HG03521 (cell line): ENCODE results near the gene NKD2.

Experiments used
- ATAC-seq: cut with Tn5 transposase; IDR thresholded peaks from one replicate; pipeline ENCODE4 v1.9.1; 2021; ENCODE audit warnings: mild to moderate bottlenecking, moderate library complexity; ENCODE audit not compliant: unreplicated experiment

The NKD2 gene

DNA sequence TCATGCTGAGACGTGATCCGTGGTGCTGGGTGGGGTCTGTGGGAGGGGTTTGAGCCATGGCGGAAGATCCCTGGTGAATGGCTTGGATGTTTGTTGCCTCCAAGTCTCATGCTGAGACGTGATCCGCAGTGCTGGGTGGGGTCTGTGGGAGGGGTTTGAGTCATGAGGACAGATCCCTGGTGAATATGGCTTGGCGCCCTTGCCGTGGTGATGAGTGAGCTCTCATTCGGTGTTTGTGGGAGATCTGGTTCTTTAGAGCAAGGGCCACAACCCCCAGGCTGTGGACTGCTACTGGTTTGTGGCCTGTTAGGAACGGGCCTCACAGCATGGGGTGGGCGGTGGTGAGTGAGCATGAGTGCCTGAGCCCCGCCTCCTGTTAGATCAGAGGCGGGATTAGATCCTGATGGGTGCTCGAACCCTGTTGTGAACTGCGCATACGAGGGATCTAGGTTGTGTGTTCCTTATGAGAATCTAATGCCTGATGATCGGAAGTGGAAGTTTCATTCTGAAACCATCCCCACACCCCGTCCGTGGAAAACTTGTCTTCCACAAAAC lies 31.2 kb downstream of the NKD2 start:
- ATAC-seq: no peak

GRCh38 chr5:1040571-1040970 lies 32.0 kb downstream of the NKD2 start:
- ATAC-seq: no peak

GRCh38 chr5:1041225-1042143 lies 32.9 kb downstream of the NKD2 start:
- ATAC-seq: no peak

GRCh38 chr5:1042626-1043025 lies 34.0 kb downstream of the NKD2 start:
- no peak for ATAC-seq

DNA sequence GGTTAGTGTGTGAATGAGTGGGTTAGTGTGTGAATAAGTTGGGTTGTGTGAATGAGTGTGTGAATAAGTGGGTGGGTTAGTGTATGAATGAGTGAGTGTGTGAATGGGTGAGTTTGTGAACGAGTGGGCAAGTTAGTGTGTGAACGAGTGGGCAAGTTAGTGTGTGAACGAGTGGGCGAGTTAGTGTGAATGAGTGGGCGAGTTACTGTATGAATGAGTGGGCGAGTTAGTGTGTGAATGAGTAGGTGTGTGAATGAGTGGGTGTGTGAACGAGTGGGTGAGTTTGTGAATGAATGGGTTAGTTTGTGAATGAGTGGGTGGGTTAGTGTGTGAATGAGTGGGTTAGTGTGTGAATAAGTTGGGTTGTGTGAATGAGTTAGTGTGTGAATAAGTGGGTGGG lies 34.7 kb downstream of the NKD2 start:
- no peak for ATAC-seq

GRCh38 chr5:1044117-1044516 lies 35.5 kb downstream of the NKD2 start:
- ATAC-seq: no peak

GRCh38 chr5:1045960-1046560 lies 37.5 kb downstream of the NKD2 start:
- no peak for ATAC-seq

DNA sequence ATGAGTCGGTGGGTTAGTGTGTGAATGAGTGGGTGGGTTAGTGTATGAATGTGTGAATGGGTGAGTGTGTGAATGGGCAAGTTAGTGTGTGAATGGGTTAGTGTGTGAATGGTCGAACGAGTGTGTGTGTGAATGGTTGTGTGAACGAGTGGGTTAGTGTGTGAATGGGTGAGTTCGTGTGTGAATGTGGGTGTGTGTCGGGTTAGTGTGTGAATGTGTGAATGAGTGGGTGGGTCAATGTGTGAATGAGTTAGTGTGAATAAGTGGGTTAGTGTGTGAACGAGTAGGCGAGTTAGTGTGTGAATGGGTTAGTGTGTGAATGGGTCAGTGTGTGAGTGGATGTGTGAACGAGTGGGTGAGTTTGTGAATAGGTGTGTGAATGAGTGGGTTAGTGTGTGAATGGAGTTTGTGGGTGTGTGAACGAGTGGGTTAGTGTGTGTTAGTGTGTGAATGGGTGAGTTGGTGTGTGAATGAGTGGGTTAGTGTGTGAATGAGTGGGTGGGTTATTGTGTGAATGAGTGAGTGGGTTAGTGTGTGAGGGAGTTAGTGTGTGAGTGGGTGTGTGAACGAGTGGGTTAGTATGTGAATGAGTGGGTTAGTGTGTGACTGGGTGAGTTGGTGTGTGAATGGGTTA lies 38.8 kb downstream of the NKD2 start:
- ATAC-seq: no peak

DNA sequence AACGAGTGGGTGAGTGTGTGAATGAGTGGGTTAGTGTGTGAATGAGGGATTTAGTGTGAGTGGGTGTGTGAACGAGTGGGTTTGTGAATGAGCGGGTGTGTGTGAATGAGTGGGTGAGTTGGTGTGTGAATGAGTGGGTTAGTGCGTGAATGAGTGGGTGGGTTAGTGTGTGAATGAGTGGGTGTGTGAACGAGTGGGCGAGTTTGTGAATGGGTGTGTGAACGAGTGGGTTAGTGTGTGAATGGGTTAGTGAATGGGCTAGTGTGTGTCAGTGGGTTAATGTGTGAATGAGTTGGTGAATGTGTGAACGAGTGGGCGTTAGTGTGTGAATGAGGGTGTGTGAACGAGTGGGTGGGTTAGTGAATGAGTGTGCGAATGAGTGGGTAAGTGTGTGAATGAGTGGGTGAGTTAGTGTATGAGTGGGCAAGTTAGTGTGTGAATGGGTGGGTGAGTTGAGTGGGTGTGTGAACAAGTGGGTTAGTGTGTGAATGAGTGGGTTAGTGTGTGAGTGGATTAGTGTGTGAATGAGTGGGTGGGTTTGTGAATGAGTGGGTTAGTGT lies 39.6 kb downstream of the NKD2 start:
- no peak for ATAC-seq

GRCh38 chr5:1048861-1049838 lies 40.5 kb downstream of the NKD2 start:
- no peak for ATAC-seq

- no peak for ATAC-seq
These were observed 42.1 kb downstream of the NKD2 start for GRCh38 chr5:1050423-1051365.

GRCh38 chr5:1051366-1051720 lies 42.7 kb downstream of the NKD2 start:
- no peak for ATAC-seq

- no peak for ATAC-seq
These were observed 43.5 kb downstream of the NKD2 start for GRCh38 chr5:1052076-1052475.

DNA sequence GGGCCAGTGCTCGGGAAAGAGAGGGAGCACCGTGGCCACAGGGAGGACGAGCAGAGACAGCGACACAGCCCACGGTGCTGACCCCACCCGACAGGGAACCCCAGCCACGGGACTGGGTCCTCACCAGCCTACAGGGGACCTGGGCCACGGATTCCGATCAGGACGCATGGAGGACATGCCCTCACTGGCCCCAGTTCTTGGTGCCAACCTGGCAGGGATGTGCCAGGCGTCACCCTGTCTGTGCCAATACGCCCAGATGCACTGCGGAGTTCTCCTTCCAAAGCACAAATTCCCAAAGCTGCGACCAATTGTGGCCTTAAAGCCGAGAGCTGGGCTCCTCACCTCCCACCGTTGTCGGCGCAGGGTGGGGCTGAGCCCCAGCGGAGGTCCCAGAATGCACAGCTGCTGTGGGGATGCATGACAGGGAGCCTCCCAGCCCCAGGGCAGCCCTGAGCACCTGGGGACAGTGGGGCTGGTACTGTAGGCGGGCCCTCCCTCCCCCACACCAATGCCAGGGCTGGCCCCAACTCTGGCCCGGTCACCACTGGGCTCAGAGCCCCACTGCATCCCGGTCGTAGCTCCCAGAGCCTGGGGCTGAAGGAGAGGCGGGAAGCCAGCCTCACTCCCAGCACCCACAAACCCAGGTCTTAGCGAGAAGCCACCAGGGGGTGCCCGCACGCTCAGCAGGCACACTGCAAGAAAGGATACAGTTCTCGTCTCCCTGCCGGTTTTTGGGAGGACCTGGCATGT lies 44.2 kb downstream of the NKD2 start:
- no peak for ATAC-seq

GRCh38 chr5:1053391-1054017 lies 44.9 kb downstream of the NKD2 start:
- no peak for ATAC-seq

DNA sequence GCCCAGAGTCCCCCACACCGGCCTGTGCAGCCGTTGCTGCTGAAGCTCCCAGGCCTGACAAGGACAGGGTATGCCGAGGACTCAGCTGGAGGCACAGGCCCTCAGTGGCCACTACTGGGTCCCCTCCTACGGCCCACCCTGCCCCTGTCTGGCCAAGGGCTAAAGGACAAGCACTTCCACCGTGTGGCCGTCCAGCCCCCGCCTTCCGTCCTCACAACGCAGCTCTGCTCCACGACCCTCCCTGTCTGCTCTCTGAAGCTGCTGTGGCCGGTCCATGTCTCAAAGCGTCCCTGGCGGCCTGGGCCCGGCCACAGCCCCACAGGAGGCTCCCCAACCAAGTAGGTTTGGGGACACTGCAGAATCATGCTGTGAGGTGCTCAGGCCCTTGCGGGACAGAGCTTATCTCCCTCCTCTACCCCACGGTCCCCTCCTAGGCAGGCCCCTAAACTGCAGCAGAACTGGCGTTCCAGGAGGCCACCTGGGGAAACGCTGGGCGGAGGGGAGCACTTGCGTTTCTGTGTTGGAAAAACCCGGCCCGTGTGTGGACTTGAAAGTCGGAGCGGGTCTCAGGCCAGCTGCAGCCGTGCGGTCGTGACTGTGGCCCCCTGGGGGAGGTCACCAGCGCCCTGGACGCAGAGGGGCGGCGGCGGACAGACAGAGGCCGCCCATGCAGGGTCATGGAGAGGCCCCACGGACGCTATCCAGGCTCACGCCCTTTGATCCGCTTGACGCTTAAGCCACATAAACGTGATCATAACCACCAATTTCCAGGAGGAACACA lies 45.6 kb downstream of the NKD2 start:
- ATAC-seq: no peak
